ENCODE measurements around the gene EFNA1.

GRCh38 chr1:155127105-155127966, at the start of gene EFNA1:
- peak; percentile 78 for TF ChIP-seq POLR2AphosphoS5 (IDR thresholded peaks at IDR 0.05; ENCODE audit: low read depth, low read length)
- peak; percentile 96; the same call in 1 of the 2 replicates for TF ChIP-seq SIN3A (IDR thresholded peaks at IDR 0.05; ENCODE audit: borderline replicate concordance, insufficient read depth, low read length)
- TF ChIP-seq TAF1 (IDR thresholded peaks at IDR 0.05; ENCODE audit: borderline replicate concordance, insufficient read depth, low read length): peak; percentile 41; the same call in 1 of the 2 replicates
- peak in 1 of 2 experiments; percentile 54; a peak in 2 of 4 replicates for TF ChIP-seq REST (IDR thresholded peaks at IDR 0.05; ENCODE audit: insufficient read depth in 1 of 2, low read depth in 2 of 2, low read length in 2 of 2)
- no peak for TF ChIP-seq FOXP2 (optimal IDR thresholded peaks at IDR 0.05; ENCODE audit: borderline replicate concordance, extremely low read depth, extremely low read length, insufficient read depth)

Data from PFSK-1 (cell line).